ENCODE measurements around the gene PGM5.

Gene PGM5

GRCh38 chr9:68476422-68476821, 120.0 kb downstream of the PGM5 start:
- Histone ChIP-seq H3K4me3 (ENCODE audit: low read length in 2 of 2) (no peak overlapping the region), H3K4ac (ENCODE audit: low read length) (no peak overlapping the region)
- WGBS, 2 donors (ENCODE audit: extremely low coverage in 2 of 2, insufficient read length in 2 of 2, insufficient replicate concordance in 1 of 2): no CpG with 5 or more reads among the region's 1 CpG

GRCh38 chr9:68476847-68477246, 120.4 kb downstream of the PGM5 start:
- H3K4me3 ChIP-seq (ENCODE audit: low read length in 2 of 2): no peak overlapping the region
- no peak overlapping the region for H2BK120ac ChIP-seq (ENCODE audit: low read depth, low read length)
- no peaks in the 10 kb centered on the region for H3K79me1 ChIP-seq (ENCODE audit: low read depth, low read length)

More at GRCh38 chr9:68476422-68476821, 120.0 kb downstream of the PGM5 start:
- no peak overlapping the region for H2AK5ac ChIP-seq (ENCODE audit: low read depth, low read length)
- H3K9me3 ChIP-seq (replicated peaks in 1 of 2; ENCODE audit: control insufficient read depth in 2 of 2, insufficient read depth in 1 of 2, low read depth in 1 of 2, low read length in 2 of 2): no peaks in the 10 kb centered on the region
- H3K4me1 ChIP-seq (ENCODE audit: control insufficient read depth in 2 of 2, insufficient read depth in 1 of 2, low read depth in 1 of 2, low read length in 2 of 2): no peaks in the 10 kb centered on the region
- H4K8ac ChIP-seq (ENCODE audit: low read depth, low read length): no peak overlapping the region
- H2BK12ac ChIP-seq (ENCODE audit: low read length): no peak overlapping the region
- H3K23ac ChIP-seq (ENCODE audit: low read depth, low read length, poor library complexity): no peak overlapping the region
- H2AFZ ChIP-seq (ENCODE audit: low read length): no peak overlapping the region
- H3K14ac ChIP-seq (ENCODE audit: low read length): no peak overlapping the region
- no peak overlapping the region for H3K4me2 ChIP-seq (ENCODE audit: insufficient read depth, low read length, poor library complexity, severe bottlenecking)
- H3K27ac ChIP-seq (replicated peaks; ENCODE audit: low read length): no peak overlapping the region
- no peaks in the 10 kb centered on the region for H3K36me3 ChIP-seq (replicated peaks in 1 of 2; ENCODE audit: control insufficient read depth in 2 of 2, insufficient read depth in 2 of 2, low read length in 2 of 2)
- H3K79me1 ChIP-seq (ENCODE audit: low read depth, low read length): no peaks in the 10 kb centered on the region
- H2BK15ac ChIP-seq (ENCODE audit: low read length): no peak overlapping the region
- H3K18ac ChIP-seq (ENCODE audit: low read length): no peak overlapping the region
- no peak overlapping the region for H2BK5ac ChIP-seq (ENCODE audit: low read length)
- H3K27me3 ChIP-seq (ENCODE audit: control insufficient read depth in 3 of 3, insufficient read depth in 3 of 3, low read depth in 1 of 3, low read length in 3 of 3): peaks cover 0 to 11% (median 0%) of the 10 kb centered on the region in 3 experiments
- DNase-seq (ENCODE audit: low spot score): no peak
- H2BK120ac ChIP-seq (ENCODE audit: low read depth, low read length): no peak overlapping the region
- H4K91ac ChIP-seq (ENCODE audit: low read depth, low read length, poor library complexity): no peak overlapping the region
- no peak overlapping the region for H3K9ac ChIP-seq (ENCODE audit: low read depth, low read length, poor library complexity)

GRCh38 chr9:68480807-68481206, 124.4 kb downstream of the PGM5 start:
- WGBS, 2 donors (ENCODE audit: extremely low coverage in 2 of 2, insufficient read length in 2 of 2, insufficient replicate concordance in 1 of 2): no CpG with 5 or more reads among the region's 3 CpGs
- Histone ChIP-seq H3K36me3 (replicated peaks in 1 of 2; ENCODE audit: control insufficient read depth in 2 of 2, insufficient read depth in 2 of 2, low read length in 2 of 2) (no peaks in the 10 kb centered on the region), H2BK15ac (ENCODE audit: low read length) (no peak overlapping the region), H2BK120ac (ENCODE audit: low read depth, low read length) (no peak overlapping the region), H3K4me1 (ENCODE audit: control insufficient read depth in 2 of 2, insufficient read depth in 1 of 2, low read depth in 1 of 2, low read length in 2 of 2) (no peaks in the 10 kb centered on the region), H3K4ac (ENCODE audit: low read length) (no peak overlapping the region), H3K79me1 (ENCODE audit: low read depth, low read length) (no peaks in the 10 kb centered on the region), H2AFZ (ENCODE audit: low read length) (no peak overlapping the region), H3K4me2 (ENCODE audit: insufficient read depth, low read length, poor library complexity, severe bottlenecking) (no peak overlapping the region), H4K91ac (ENCODE audit: low read depth, low read length, poor library complexity) (no peak overlapping the region), H3K4me3 (ENCODE audit: low read length in 2 of 2) (no peak overlapping the region), H3K9ac (ENCODE audit: low read depth, low read length, poor library complexity) (no peak overlapping the region), H4K8ac (ENCODE audit: low read depth, low read length) (no peak overlapping the region), H2BK5ac (ENCODE audit: low read length) (no peak overlapping the region), H3K27ac (replicated peaks; ENCODE audit: low read length) (no peak overlapping the region), H3K9me3 (replicated peaks in 1 of 2; ENCODE audit: control insufficient read depth in 2 of 2, insufficient read depth in 1 of 2, low read depth in 1 of 2, low read length in 2 of 2) (no peaks in the 10 kb centered on the region), H3K18ac (ENCODE audit: low read length) (no peak overlapping the region), H3K14ac (ENCODE audit: low read length) (no peak overlapping the region), H3K23ac (ENCODE audit: low read depth, low read length, poor library complexity) (no peak overlapping the region), H2AK5ac (ENCODE audit: low read depth, low read length) (no peak overlapping the region), H2BK12ac (ENCODE audit: low read length) (no peak overlapping the region), H3K27me3 (ENCODE audit: control insufficient read depth in 3 of 3, insufficient read depth in 3 of 3, low read depth in 1 of 3, low read length in 3 of 3) (peaks cover 0 to 4% (median 0%) of the 10 kb centered on the region in 3 experiments)
- no peak for DNase-seq (ENCODE audit: low spot score)

More at GRCh38 chr9:68476847-68477246, 120.4 kb downstream of the PGM5 start:
- Histone ChIP-seq H2BK5ac (ENCODE audit: low read length) (no peak overlapping the region), H3K27ac (replicated peaks; ENCODE audit: low read length) (no peak overlapping the region), H2AK5ac (ENCODE audit: low read depth, low read length) (no peak overlapping the region), H3K27me3 (ENCODE audit: control insufficient read depth in 3 of 3, insufficient read depth in 3 of 3, low read depth in 1 of 3, low read length in 3 of 3) (peaks cover 0 to 11% (median 0%) of the 10 kb centered on the region in 3 experiments), H3K36me3 (replicated peaks in 1 of 2; ENCODE audit: control insufficient read depth in 2 of 2, insufficient read depth in 2 of 2, low read length in 2 of 2) (no peaks in the 10 kb centered on the region), H4K91ac (ENCODE audit: low read depth, low read length, poor library complexity) (no peak overlapping the region), H3K4ac (ENCODE audit: low read length) (no peak overlapping the region), H3K18ac (ENCODE audit: low read length) (no peak overlapping the region), H3K4me2 (ENCODE audit: insufficient read depth, low read length, poor library complexity, severe bottlenecking) (no peak overlapping the region), H3K4me1 (ENCODE audit: control insufficient read depth in 2 of 2, insufficient read depth in 1 of 2, low read depth in 1 of 2, low read length in 2 of 2) (no peaks in the 10 kb centered on the region), H3K9ac (ENCODE audit: low read depth, low read length, poor library complexity) (no peak overlapping the region), H2BK12ac (ENCODE audit: low read length) (no peak overlapping the region), H3K23ac (ENCODE audit: low read depth, low read length, poor library complexity) (no peak overlapping the region), H3K9me3 (replicated peaks in 1 of 2; ENCODE audit: control insufficient read depth in 2 of 2, insufficient read depth in 1 of 2, low read depth in 1 of 2, low read length in 2 of 2) (no peaks in the 10 kb centered on the region), H2AFZ (ENCODE audit: low read length) (no peak overlapping the region), H2BK15ac (ENCODE audit: low read length) (no peak overlapping the region), H3K14ac (ENCODE audit: low read length) (no peak overlapping the region), H4K8ac (ENCODE audit: low read depth, low read length) (no peak overlapping the region)
- whole genome bisulfite sequencing, 2 donors (ENCODE audit: extremely low coverage in 2 of 2, insufficient read length in 2 of 2, insufficient replicate concordance in 1 of 2): no CpG with 5 or more reads among the region's 2 CpGs
- DNase-seq (ENCODE audit: low spot score): no peak

- Histone ChIP-seq H2BK5ac (ENCODE audit: low read length) (no peak overlapping the region), H3K27ac (replicated peaks; ENCODE audit: low read length) (no peak overlapping the region), H3K4me1 (ENCODE audit: control insufficient read depth in 2 of 2, insufficient read depth in 1 of 2, low read depth in 1 of 2, low read length in 2 of 2) (no peaks in the 10 kb centered on the region), H2AK5ac (ENCODE audit: low read depth, low read length) (no peak overlapping the region), H2BK120ac (ENCODE audit: low read depth, low read length) (no peak overlapping the region), H3K9me3 (replicated peaks in 1 of 2; ENCODE audit: control insufficient read depth in 2 of 2, insufficient read depth in 1 of 2, low read depth in 1 of 2, low read length in 2 of 2) (peaks cover 0 to 6% of the 10 kb centered on the region in 2 donors), H3K79me1 (ENCODE audit: low read depth, low read length) (no peaks in the 10 kb centered on the region), H3K4ac (ENCODE audit: low read length) (no peak overlapping the region), H3K4me2 (ENCODE audit: insufficient read depth, low read length, poor library complexity, severe bottlenecking) (no peak overlapping the region), H2AFZ (ENCODE audit: low read length) (no peak overlapping the region), H3K18ac (ENCODE audit: low read length) (no peak overlapping the region), H4K8ac (ENCODE audit: low read depth, low read length) (no peak overlapping the region), H2BK15ac (ENCODE audit: low read length) (no peak overlapping the region), H4K91ac (ENCODE audit: low read depth, low read length, poor library complexity) (no peak overlapping the region), H3K23ac (ENCODE audit: low read depth, low read length, poor library complexity) (no peak overlapping the region), H2BK12ac (ENCODE audit: low read length) (no peak overlapping the region), H3K9ac (ENCODE audit: low read depth, low read length, poor library complexity) (no peak overlapping the region), H3K27me3 (ENCODE audit: control insufficient read depth in 3 of 3, insufficient read depth in 3 of 3, low read depth in 1 of 3, low read length in 3 of 3) (peaks cover 0 to 4% (median 0%) of the 10 kb centered on the region in 3 experiments), H3K14ac (ENCODE audit: low read length) (no peak overlapping the region), H3K36me3 (replicated peaks in 1 of 2; ENCODE audit: control insufficient read depth in 2 of 2, insufficient read depth in 2 of 2, low read length in 2 of 2) (no peaks in the 10 kb centered on the region), H3K4me3 (ENCODE audit: low read length in 2 of 2) (no peak overlapping the region)
- no CpG with 5 or more reads among the region's 1 CpG for WGBS, 2 donors (ENCODE audit: extremely low coverage in 2 of 2, insufficient read length in 2 of 2, insufficient replicate concordance in 1 of 2)
- no peak for DNase-seq (ENCODE audit: low spot score)
Measured at GRCh38 chr9:68482548-68482947, 126.1 kb downstream of the PGM5 start.

Data from neuronal stem cell (in vitro differentiated cells).